ENCODE results near the gene NDUFB3. TPM values are rescaled to one million over a fixed set of nuclear protein-coding genes. Genes with fewer than 3 reads are reported as not detected.
"Not testable (repeated sequence)": the region's sequence is repeated elsewhere in the genome, so short reads cannot be mapped to it uniquely, and the experiment has no call there.

Gene NDUFB3
- total and polyA plus RNA-seq, 4 experiments from 2014 or later = 48.7 to 298 (median 157) TPM

DNA sequence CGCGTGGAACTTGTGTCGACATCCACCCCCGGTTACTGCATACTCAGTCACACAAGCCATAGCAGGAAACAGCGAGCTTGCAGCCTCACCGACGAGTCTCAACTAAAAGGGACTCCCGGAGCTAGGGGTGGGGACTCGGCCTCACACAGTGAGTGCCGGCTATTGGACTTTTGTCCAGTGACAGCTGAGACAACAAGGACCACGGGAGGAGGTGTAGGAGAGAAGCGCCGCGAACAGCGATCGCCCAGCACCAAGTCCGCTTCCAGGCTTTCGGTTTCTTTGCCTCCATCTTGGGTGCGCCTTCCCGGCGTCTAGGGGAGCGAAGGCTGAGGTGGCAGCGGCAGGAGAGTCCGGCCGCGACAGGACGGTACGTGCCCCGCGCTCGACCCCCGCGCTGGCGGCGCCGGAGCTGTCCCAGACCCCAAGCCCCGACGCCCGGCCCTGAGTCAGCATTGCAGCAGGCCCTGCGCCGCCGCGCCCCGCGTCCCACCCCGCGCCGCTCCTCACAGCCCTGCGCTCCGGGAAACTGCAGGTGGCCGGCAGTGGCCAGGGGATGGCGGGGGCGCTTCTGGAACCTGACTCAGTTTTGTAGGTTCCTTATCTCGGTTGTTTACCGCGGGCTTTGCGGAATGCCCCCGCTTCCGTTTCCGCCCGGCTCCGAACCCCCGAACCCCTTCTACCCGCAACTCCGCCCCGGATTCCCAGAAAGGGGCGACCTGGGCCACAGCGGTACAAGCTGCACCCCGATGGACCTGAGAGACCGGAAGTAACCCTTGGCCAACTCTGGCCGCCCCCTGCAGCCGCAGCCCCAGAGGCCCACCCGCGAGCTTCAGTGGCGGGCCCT, 44.5 kb downstream of the NDUFB3 start, which contains the start of gene CFLAR:
CFLAR (plus strand) TSS at position 50 of the 844 bp plus-strand sequence. CDS start 13,702 bp downstream, outside the sequence.
- Mint-ChIP-seq H3K27me3 (peaks cover 0 to 2% of the 10 kb centered on the region in 2 donors), H3K4me1 (peaks cover 20 to 76% (median 31%) of the 10 kb centered on the region in 4 donors), H3K27ac (peak within 1 kb of the TSS; percentile 97 to 100 (median 99)), H3K9me3 (peaks cover 0 to 2% (median 0%) of the 10 kb centered on the region in 8 donors), H3K36me3 (peaks cover 9 to 37% of the 10 kb centered on the region in 2 donors), H3K4me3 (peak within 1 kb of the TSS; percentile 93 to 100 (median 100))
- H3K4me3 ChIP-seq (ENCODE audit: low read length in 2 of 2) = peak within 1 kb of the TSS; percentile 78 to 98
- H3K27me3 ChIP-seq (ENCODE audit: insufficient read depth, low read length) = no peaks in the 10 kb centered on the region
- no peaks in the 10 kb centered on the region for H3K9me3 ChIP-seq (ENCODE audit: control insufficient read depth in 1 of 2, low read length in 2 of 2)
- ChIA-PET CTCF (ENCODE audit: partially characterized antibody) (interaction anchor here (0.9 to 6.4 kb wide), 14 partner anchors 15 to 215 kb away, joined by 3 to 107 read pairs (median 14); partner anchors contain the start of genes CASP10, HYCC2, NDUFB3 and ORC2), POLR2A (ENCODE audit: partially characterized antibody) (interaction anchor here (0.8 to 6.1 kb wide), 33 partner anchors 9 to 1151 kb away, joined by 3 to 127 read pairs (median 9); partner anchors contain the start of genes ALS2, BZW1, CASP10 and CASP8)
- intact Hi-C loops (cut with micrococcal nuclease) = loop anchor here (1.0 to 5.0 kb wide), 8 partner anchors 45 to 404 kb away; partner anchors contain the start of genes BZW1, CLK1, HYCC2 and NIF3L1
- DNase-seq = peak; percentile 80 to 87 (median 84)
- peaks cover 38% of the 10 kb centered on the region for H3K4me1 ChIP-seq (ENCODE audit: insufficient read depth, low read length)
- H3K27ac ChIP-seq (ENCODE audit: low read depth, low read length) = peak within 1 kb of the TSS; percentile 91
- no peaks in the 10 kb centered on the region for H3K36me3 ChIP-seq (ENCODE audit: insufficient read depth, low read length)

DNA sequence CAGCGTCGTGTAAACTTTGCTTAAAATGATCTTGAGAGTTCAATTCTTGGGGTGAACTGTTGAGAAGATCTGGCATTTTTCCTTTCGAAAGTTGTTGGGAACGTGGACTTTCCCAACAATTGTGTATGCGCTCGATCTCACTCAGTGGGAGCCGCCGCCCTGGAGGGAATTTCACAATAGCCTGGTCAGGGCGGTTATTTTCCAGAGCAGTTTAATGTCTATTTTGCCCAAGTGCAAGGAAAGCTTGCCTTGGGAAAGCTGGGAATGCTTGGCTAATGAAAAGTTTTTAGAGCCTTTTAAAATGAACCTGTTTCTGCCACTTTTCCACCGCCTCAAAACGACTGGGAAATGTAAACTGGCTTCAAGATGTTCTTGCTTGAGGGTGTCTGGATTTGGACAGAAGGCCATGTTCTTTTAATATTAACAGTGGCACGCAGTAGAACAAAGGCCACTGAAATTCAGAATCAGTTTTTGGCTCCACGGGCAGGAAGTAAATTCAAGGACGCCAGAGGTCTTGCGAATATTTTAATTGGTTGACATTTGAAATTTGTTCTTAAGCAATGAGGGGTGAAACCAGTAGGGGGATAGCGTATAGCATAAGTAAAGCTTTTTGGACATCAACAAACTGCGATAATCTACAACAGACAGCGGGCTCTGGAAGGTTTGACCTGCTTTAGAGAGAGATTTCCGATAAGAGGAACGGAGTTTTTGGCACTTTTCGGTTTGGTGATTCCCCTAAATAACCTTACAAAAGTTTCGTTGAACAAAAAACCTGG, 45.3 kb downstream of the NDUFB3 start:
- H3K4me3 ChIP-seq (ENCODE audit: low read length in 2 of 2) = peak overlapping the region; percentile 78 to 98
- peak overlapping the region; percentile 91 for H3K27ac ChIP-seq (ENCODE audit: low read depth, low read length)
- Mint-ChIP-seq H3K4me3 (peak overlapping the region; percentile 93 to 100 (median 100)), H3K27ac (peak overlapping the region; percentile 92 to 100 (median 99)), H3K36me3 (peaks cover 11 to 40% of the 10 kb centered on the region in 2 donors), H3K9me3 (peaks cover 0 to 2% (median 0%) of the 10 kb centered on the region in 8 donors), H3K4me1 (peaks cover 26 to 82% (median 37%) of the 10 kb centered on the region in 4 donors), H3K27me3 (peaks cover 0 to 2% of the 10 kb centered on the region in 2 donors)
- intact Hi-C loops (cut with micrococcal nuclease) = loop anchor here (1.0 to 5.0 kb wide), 8 partner anchors 46 to 404 kb away; partner anchors contain the start of genes BZW1, CLK1, HYCC2 and NIF3L1
- POLR2A ChIA-PET (ENCODE audit: partially characterized antibody) = interaction anchor here (0.7 to 6.1 kb wide), 37 partner anchors 10 to 1150 kb away, joined by 3 to 127 read pairs (median 8); partner anchors contain the start of genes ALS2, BZW1, CASP10 and CASP8
- CTCF ChIA-PET (ENCODE audit: partially characterized antibody) = interaction anchor here (0.9 to 6.4 kb wide), 19 partner anchors 9 to 404 kb away, joined by 3 to 107 read pairs (median 14); partner anchors contain the start of genes CASP10, HYCC2, NDUFB3 and ORC2
- no peaks in the 10 kb centered on the region for H3K9me3 ChIP-seq (ENCODE audit: control insufficient read depth in 1 of 2, low read length in 2 of 2)
- H3K36me3 ChIP-seq (ENCODE audit: insufficient read depth, low read length) = no peaks in the 10 kb centered on the region
- no peaks in the 10 kb centered on the region for H3K27me3 ChIP-seq (ENCODE audit: insufficient read depth, low read length)
- H3K4me1 ChIP-seq (ENCODE audit: insufficient read depth, low read length) = peaks cover 46% of the 10 kb centered on the region
- DNase-seq = peak; percentile 67 to 81 (median 74)

DNA sequence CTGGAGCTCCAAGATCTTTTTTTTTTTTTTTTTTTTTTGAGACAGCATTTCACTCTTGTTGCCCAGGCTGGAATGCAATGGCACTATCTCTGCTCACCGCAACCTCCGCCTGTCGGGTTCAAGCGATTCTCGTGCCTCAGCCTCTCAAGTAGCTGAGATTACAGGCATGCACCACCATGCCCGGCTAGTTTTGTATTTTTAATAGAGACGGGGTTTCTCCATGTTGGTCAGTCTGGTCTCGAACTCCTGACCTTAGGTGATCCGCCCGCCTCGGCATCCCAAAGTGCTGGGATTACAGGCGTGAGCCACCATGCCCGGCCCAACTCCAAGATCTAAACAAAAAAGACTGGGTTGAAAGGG, 45.9 kb downstream of the NDUFB3 start:
- H3K4me3 ChIP-seq (ENCODE audit: low read length in 2 of 2) = peak overlapping the region; percentile 78 to 98
- H3K27me3 Mint-ChIP-seq; H3K9me3 Mint-ChIP-seq; H3K36me3 ChIP-seq (ENCODE audit: insufficient read depth, low read length); H3K9me3 ChIP-seq (ENCODE audit: control insufficient read depth in 1 of 2, low read length in 2 of 2); DNase-seq; H3K27me3 ChIP-seq (ENCODE audit: insufficient read depth, low read length): not testable (repeated sequence)
- H3K4me1 ChIP-seq (ENCODE audit: insufficient read depth, low read length) = peaks cover 52% of the 10 kb centered on the region
- peak overlapping the region; percentile 91 for H3K27ac ChIP-seq (ENCODE audit: low read depth, low read length)
- ChIA-PET POLR2A (ENCODE audit: partially characterized antibody) (interaction anchor here (0.7 to 6.1 kb wide), 30 partner anchors 10 to 525 kb away, joined by 3 to 127 read pairs (median 10); partner anchors contain the start of genes BZW1, CASP10, CASP8 and CLK1), CTCF (ENCODE audit: partially characterized antibody) (interaction anchor here (0.6 to 6.4 kb wide), 22 partner anchors 10 to 404 kb away, joined by 3 to 107 read pairs (median 10); partner anchors contain the start of genes CASP10, HYCC2, NDUFB3 and ORC2)
- Mint-ChIP-seq H3K4me3 (peak overlapping the region; percentile 93 to 100 (median 100)), H3K36me3 (peaks cover 17 to 46% of the 10 kb centered on the region in 2 donors), H3K4me1 (peaks cover 30 to 83% (median 42%) of the 10 kb centered on the region in 4 donors), H3K27ac (peak overlapping the region; percentile 92 to 100 (median 99))
- intact Hi-C loops (cut with micrococcal nuclease) = loop anchor here (1.0 to 5.0 kb wide), 10 partner anchors 10 to 405 kb away; partner anchors contain the start of genes BZW1, ORC2, STRADB and TRAK2

DNA sequence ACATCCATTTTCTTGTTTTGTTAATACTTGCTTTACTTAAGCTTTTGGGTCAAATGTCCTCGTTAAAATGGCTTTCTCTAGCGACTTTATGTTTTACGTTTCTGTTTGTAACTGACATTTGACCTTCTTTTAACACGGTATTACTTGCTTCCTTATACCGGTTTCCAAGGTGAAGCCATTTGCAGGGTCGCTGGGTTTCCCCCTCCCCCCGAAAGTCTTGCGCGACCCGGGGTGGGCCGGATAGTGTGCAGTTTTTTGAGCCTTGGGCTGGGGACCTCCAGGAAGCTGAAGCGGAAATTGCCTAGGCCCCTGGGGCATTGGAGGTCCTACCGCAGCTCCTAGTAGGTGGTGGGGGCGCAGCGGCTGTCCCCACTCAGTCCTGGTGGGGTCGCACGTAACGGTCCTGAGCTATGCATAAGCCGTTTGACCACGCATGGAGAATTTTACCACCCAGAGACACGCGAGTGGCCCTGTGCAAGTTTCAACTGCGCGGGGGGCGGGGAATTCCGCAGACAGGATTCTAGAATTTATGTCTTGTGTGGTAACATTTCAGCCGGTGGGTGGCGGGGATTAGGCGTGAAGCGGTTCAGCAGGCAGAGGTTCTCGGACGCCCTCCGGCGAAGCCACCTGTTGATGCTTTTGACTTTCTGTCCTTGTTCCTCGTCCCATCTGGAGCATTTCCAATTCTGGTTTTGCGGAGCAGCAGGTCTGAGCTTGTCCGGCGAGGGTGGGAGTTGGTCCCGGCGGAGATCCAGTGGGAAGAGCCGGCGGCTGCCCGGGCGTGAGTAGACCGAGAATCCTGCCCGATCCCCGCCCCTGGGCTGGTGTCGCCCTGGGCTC, 46.5 kb downstream of the NDUFB3 start:
- H3K4me1 Mint-ChIP-seq = peaks cover 34 to 87% (median 47%) of the 10 kb centered on the region in 4 donors
- H3K27ac ChIP-seq (ENCODE audit: low read depth, low read length) = peak overlapping the region; percentile 91
- H3K27me3 Mint-ChIP-seq = peaks cover 0 to 2% of the 10 kb centered on the region in 2 donors
- peaks cover 0 to 2% (median 0%) of the 10 kb centered on the region in 8 donors for H3K9me3 Mint-ChIP-seq
- peak overlapping the region; percentile 92 to 100 (median 99) for H3K27ac Mint-ChIP-seq
- intact Hi-C loops (cut with micrococcal nuclease) = loop anchor here (1.0 to 5.0 kb wide), 7 partner anchors 9 to 334 kb away; partner anchors contain the start of genes STRADB and TRAK2
- ChIA-PET POLR2A (ENCODE audit: partially characterized antibody) (interaction anchor here (0.5 to 6.1 kb wide), 27 partner anchors 11 to 405 kb away, joined by 3 to 127 read pairs (median 12); partner anchors contain the start of genes BZW1, CASP10, CASP8 and CLK1), CTCF (ENCODE audit: partially characterized antibody) (interaction anchor here (0.6 to 6.4 kb wide), 25 partner anchors 10 to 405 kb away, joined by 3 to 107 read pairs (median 9); partner anchors contain the start of genes CASP10, HYCC2, NDUFB3 and ORC2)
- DNase-seq = peak; percentile 75 to 94 (median 78)
- H3K4me1 ChIP-seq (ENCODE audit: insufficient read depth, low read length) = peaks cover 55% of the 10 kb centered on the region
- peak overlapping the region; percentile 78 to 98 for H3K4me3 ChIP-seq (ENCODE audit: low read length in 2 of 2)
- no peaks in the 10 kb centered on the region for H3K9me3 ChIP-seq (ENCODE audit: control insufficient read depth in 1 of 2, low read length in 2 of 2)
- peaks cover 22 to 49% of the 10 kb centered on the region in 2 donors for H3K36me3 Mint-ChIP-seq
- H3K27me3 ChIP-seq (ENCODE audit: insufficient read depth, low read length) = no peaks in the 10 kb centered on the region
- no peaks in the 10 kb centered on the region for H3K36me3 ChIP-seq (ENCODE audit: insufficient read depth, low read length)
- H3K4me3 Mint-ChIP-seq = peak overlapping the region; percentile 93 to 100 (median 100)

DNA sequence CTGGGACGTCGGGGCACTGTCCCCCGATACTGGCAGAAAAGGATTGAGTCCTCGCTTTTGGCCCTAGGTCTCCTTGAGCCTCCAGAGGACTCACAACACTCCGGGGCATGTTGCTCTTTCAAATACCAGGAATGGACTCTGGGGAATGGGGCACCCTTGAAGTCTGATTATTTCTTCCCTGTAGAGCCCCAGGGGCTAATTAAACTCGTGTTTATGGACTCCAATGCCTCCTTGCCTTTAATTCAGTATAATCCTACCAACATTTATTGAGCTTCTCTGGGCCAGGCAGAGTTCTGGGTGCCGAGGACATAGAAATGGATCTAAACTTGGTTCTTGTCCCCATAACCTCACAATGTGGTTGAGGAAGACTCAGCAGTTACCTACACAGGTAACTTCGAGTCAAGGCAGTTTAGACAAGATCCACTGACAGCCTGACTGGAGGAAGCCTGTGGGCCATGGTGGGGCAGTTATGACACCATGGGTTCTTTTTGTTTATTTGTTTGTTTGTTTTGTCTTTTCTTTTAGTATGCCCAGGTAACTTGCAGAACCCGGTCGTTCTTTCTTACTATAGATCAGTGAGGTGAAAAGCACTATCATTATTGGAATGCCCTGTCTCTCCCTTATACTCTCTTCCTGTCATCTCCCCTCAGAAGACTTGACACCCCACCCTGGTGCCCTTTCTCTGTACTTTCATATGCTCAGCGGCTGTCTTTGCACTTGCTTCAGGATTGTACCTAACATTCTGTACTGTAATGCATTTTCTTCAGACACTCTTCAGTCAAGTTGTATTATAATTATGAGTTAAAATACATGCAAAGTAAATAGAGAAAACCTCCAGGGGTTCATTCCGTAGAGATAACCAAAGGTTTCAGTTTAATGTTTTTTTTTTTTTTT, 47.4 kb downstream of the NDUFB3 start:
- H3K4me3 Mint-ChIP-seq = peak overlapping the region; percentile 93 to 100 (median 100)
- Histone ChIP-seq H3K27ac (ENCODE audit: low read depth, low read length) (peak overlapping the region; percentile 91), H3K27me3 (ENCODE audit: insufficient read depth, low read length) (no peaks in the 10 kb centered on the region), H3K9me3 (ENCODE audit: control insufficient read depth in 1 of 2, low read length in 2 of 2) (no peaks in the 10 kb centered on the region), H3K4me3 (ENCODE audit: low read length in 2 of 2) (peak overlapping the region; percentile 78 to 98), H3K36me3 (ENCODE audit: insufficient read depth, low read length) (no peaks in the 10 kb centered on the region), H3K4me1 (ENCODE audit: insufficient read depth, low read length) (peaks cover 56% of the 10 kb centered on the region)
- peak overlapping the region; percentile 92 to 100 (median 99) for H3K27ac Mint-ChIP-seq
- CTCF ChIA-PET (ENCODE audit: partially characterized antibody) = interaction anchor here (1.0 to 6.4 kb wide), 22 partner anchors 9 to 406 kb away, joined by 3 to 107 read pairs (median 10); partner anchors contain the start of genes CASP10, HYCC2, NDUFB3 and ORC2
- intact Hi-C loops (cut with micrococcal nuclease) = loop anchor here (1.0 to 5.0 kb wide), 8 partner anchors 8 to 333 kb away; partner anchors contain the start of genes STRADB and TRAK2
- POLR2A ChIA-PET (ENCODE audit: partially characterized antibody) = interaction anchor here (0.5 to 6.1 kb wide), 20 partner anchors 15 to 332 kb away, joined by 3 to 127 read pairs (median 28); partner anchors contain the start of genes BZW1, CASP10, CASP8 and CLK1
- peaks cover 0 to 2% (median 0%) of the 10 kb centered on the region in 8 donors for H3K9me3 Mint-ChIP-seq
- peaks cover 37 to 91% (median 50%) of the 10 kb centered on the region in 4 donors for H3K4me1 Mint-ChIP-seq
- DNase-seq = peak in 4 of 5 donors; percentile 24 to 37 (median 28)
- H3K36me3 Mint-ChIP-seq = peaks cover 30 to 56% of the 10 kb centered on the region in 2 donors
- peaks cover 0 to 2% of the 10 kb centered on the region in 2 donors for H3K27me3 Mint-ChIP-seq
